Right atrium auricular region (tissue), 2 donors: ENCODE measurements around the gene ATP1A1. TPM values are rescaled to one million over a fixed set of nuclear protein-coding genes. Genes with fewer than 3 reads are reported as not detected.
A peak's percentile ranks its signal among the peaks of the same experiment; 100 is the strongest.

Source experiments
- DNase-seq: peaks from one replicate; pipeline ENCODE4 v3.0.0-alpha.2; 2019; ENCODE audit warnings: low spot score
- H3K27ac ChIP-seq, 2 donors: fragments of 200-600 bp; sonication (generic); 1 replicate in 1 of 2; 2 replicates in 1 of 2; pipeline ENCODE4 v1.5.1; 2016 to 2019
- H3K27me3 ChIP-seq, 2 donors: fragments of 200-600 bp; sonication (generic); one replicate each; pipeline versions ENCODE4 v1.5.1 to v1.6.0; 2017 to 2019
- H3K36me3 ChIP-seq: fragments of 200-600 bp; sonication (generic); one replicate; pipeline ENCODE4 v1.5.1; 2016
- H3K4me1 ChIP-seq, 2 donors: fragments of 200-600 bp; sonication (generic); one replicate each; pipeline versions ENCODE4 v1.5.1 to v1.6.0; 2017 to 2019
- H3K4me3 ChIP-seq, 2 donors: fragments of 200-600 bp; sonication (generic); 1 replicate in 1 of 2; 2 replicates in 1 of 2; pipeline ENCODE4 v1.5.1; 2017 to 2019; ENCODE audit warnings: mild to moderate bottlenecking in 1 of 2, moderate library complexity in 1 of 2
- H3K9me3 ChIP-seq, 2 donors: fragments of 200-600 bp; sonication (generic); one replicate each; pipeline ENCODE4 v1.5.1; 2019
- total RNA-seq, 2 donors: library from RNA; depleted of rRNA; stranded (reverse); fragments of >200 nt; gene quantifications; one replicate each; pipeline ENCODE4 v1.1.0, GENCODE V29; 2016
- TF ChIP-seq, protein P1 (sequence below), 2 donors: fragments of 200-600 bp; sonication (generic); IDR thresholded peaks; one replicate each; pipeline ENCODE4 v1.5.1; 2019; ENCODE audit warnings: antibody characterized with exemption in 2 of 2

The ATP1A1 gene
- total RNA-seq, 2 donors from 2014 or later = 148 to 256 TPM

DNA sequence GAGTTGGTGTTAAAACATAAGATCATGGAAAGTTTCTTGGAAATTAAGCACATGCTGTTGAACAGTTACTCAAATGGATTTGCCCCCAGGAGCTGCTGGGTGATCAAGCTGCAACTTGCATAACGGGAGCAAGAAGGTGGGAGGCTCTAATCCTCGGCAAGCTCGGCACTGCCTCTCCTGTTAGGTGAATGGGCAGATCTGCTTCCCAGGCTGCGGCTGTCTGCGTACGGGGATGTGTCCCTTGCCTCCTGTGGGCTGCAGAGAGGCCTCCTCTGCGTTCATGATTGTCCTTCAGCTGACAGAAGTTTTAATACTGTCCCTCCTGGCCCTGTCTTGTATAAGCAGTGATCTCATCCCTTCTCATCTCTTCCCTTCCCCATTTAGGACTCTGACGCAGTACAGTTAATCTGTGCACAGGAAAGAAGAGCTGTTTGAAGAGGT is 36.7 kb downstream of the ATP1A1 start:
- no peaks in the 10 kb centered on the region for H3K27me3 ChIP-seq
- H3K4me3 ChIP-seq = no peak overlapping the region
- peaks cover 34% of the 10 kb centered on the region for H3K36me3 ChIP-seq
- TF ChIP-seq, protein P1, sequence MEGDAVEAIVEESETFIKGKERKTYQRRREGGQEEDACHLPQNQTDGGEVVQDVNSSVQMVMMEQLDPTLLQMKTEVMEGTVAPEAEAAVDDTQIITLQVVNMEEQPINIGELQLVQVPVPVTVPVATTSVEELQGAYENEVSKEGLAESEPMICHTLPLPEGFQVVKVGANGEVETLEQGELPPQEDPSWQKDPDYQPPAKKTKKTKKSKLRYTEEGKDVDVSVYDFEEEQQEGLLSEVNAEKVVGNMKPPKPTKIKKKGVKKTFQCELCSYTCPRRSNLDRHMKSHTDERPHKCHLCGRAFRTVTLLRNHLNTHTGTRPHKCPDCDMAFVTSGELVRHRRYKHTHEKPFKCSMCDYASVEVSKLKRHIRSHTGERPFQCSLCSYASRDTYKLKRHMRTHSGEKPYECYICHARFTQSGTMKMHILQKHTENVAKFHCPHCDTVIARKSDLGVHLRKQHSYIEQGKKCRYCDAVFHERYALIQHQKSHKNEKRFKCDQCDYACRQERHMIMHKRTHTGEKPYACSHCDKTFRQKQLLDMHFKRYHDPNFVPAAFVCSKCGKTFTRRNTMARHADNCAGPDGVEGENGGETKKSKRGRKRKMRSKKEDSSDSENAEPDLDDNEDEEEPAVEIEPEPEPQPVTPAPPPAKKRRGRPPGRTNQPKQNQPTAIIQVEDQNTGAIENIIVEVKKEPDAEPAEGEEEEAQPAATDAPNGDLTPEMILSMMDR (IDR thresholded peaks at IDR 0.05) = no peak
- H3K27ac ChIP-seq = peak overlapping the region in 1 of 2 donors; percentile 45
- H3K9me3 ChIP-seq = no peaks in the 10 kb centered on the region
- no peak for DNase-seq
- peaks cover 0 to 11% of the 10 kb centered on the region in 2 donors for H3K4me1 ChIP-seq

DNA sequence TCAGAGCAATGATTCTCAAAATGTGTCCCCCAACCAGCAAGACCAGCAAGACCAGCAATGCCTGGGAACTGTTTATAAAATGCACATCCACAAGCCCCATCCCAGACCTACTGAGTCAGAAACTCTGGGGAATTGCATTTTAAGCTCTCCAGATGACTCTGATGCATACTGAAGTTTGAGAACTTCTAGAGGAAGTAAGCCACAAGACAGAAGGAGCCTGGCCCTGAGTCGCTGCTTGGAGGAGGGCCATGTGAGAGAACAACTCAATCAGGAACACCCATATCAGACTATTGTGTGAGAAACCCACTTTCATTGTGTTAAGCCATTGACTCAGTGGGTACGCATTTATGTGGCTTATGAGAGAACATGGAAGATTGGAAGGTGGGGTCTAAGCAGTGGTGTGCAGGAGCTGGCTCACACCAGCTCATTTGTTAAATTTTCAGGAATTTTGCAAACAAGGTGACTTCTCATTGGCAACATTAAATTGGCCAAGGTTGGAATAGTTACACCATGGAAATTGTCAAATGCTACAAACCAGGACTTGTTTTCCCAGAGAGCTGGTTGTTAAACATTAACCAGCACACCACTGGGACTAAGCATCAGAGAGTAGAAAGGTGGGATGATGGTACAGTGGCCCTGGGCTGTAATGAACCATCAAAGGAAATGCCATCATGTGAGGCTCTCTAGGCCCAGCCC is 38.9 kb downstream of the ATP1A1 start:
- TF ChIP-seq, protein P1 (IDR thresholded peaks at IDR 0.05) = no peak
- H3K4me1 ChIP-seq = peaks cover 0 to 17% of the 10 kb centered on the region in 2 donors
- DNase-seq = no peak
- no peak overlapping the region for H3K27ac ChIP-seq
- H3K4me3 ChIP-seq = no peak overlapping the region
- H3K36me3 ChIP-seq = peaks cover 12% of the 10 kb centered on the region
- no peaks in the 10 kb centered on the region for H3K9me3 ChIP-seq
- H3K27me3 ChIP-seq = no peaks in the 10 kb centered on the region

DNA sequence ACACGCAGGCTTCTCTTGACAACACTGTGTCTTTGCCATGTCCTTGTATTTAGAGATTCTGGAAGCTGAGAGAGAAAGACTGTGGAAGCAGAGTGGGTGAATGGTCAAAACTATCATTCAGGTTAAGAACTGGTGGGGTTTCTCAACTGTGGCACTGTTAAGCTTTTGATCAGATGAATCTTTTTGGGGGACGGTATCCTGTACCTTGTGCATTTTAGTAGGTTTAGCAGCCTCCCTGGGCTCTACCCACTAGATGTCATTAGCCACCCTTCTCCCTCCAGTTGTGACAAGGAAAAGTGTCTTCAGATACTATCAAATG is 39.4 kb downstream of the ATP1A1 start:
- DNase-seq = no peak
- Histone ChIP-seq H3K9me3 (no peaks in the 10 kb centered on the region), H3K4me3 (no peak overlapping the region), H3K27ac (peak overlapping the region in 1 of 2 donors; percentile 5), H3K4me1 (peaks cover 0 to 22% of the 10 kb centered on the region in 2 donors), H3K27me3 (no peaks in the 10 kb centered on the region), H3K36me3 (peaks cover 7% of the 10 kb centered on the region)
- TF ChIP-seq, protein P1 (IDR thresholded peaks at IDR 0.05) = no peak

DNA sequence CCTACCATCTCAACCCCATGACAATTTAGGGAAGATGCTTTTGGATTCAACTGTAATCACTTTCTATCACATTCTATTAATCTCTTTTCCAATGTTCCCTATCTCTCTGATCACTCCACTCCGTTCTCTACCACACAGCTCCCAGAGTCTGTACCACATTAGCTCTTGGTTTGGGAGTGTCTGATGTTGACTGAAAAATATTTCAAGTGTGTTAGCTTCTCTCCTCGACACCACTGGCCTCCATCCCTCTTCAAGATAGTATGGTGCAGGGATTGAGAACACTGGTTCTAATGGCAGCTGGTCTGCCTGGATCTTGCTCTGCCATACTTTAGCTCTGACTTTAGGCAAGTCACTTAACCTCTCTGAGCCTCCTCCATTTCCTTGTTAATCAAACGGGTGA is 39.9 kb downstream of the ATP1A1 start:
- Histone ChIP-seq H3K36me3 (peaks cover 3% of the 10 kb centered on the region), H3K4me3 (no peak overlapping the region), H3K4me1 (peaks cover 0 to 27% of the 10 kb centered on the region in 2 donors), H3K9me3 (no peaks in the 10 kb centered on the region), H3K27ac (peak overlapping the region in 1 of 2 donors; percentile 5), H3K27me3 (no peaks in the 10 kb centered on the region)
- DNase-seq = no peak
- TF ChIP-seq, protein P1 (IDR thresholded peaks at IDR 0.05) = no peak

DNA sequence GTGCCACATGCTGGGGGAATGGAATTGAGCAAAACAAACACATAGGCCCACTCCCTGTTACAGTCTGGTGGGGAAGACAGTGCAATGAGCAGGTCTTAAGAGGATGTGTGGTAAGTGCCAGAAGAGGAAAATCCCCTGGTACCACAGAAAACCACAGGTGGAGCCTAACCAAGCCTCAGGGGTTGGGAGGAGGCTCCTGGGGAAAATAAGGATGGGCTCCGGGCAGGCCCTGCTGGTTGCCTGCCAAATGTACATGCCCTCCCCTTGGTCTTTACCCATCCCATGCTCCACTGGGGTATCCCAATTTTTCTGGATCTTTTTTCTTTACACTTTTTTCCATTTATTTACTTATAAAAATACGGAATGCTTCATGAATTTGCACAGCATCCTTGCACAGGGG is 40.4 kb downstream of the ATP1A1 start:
- TF ChIP-seq, protein P1 (IDR thresholded peaks at IDR 0.05) = no peak
- no peaks in the 10 kb centered on the region for H3K27me3 ChIP-seq
- H3K4me1 ChIP-seq = peaks cover 0 to 30% of the 10 kb centered on the region in 2 donors
- no peak overlapping the region for H3K27ac ChIP-seq
- H3K9me3 ChIP-seq = no peaks in the 10 kb centered on the region
- H3K4me3 ChIP-seq = no peak overlapping the region
- no peaks in the 10 kb centered on the region for H3K36me3 ChIP-seq
- no peak for DNase-seq

DNA sequence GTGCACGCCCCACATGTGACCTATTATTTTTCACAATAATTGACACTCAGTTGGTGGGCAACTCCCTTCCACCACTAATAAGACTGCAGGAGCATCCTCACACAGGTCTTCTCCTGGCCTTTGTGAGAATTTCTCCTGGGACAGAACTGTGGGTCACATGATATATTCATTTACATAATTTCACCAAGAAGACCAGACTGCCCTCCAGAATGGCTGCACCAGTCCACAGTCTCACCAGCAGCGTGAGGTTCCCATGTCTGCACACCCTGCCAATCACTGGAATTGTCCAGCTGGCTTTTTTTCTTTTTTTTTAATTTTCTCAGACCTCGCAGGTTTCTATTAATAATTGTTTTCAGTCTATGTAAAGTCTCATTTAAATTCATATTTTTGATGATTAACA is 41.3 kb downstream of the ATP1A1 start:
- H3K36me3 ChIP-seq = no peaks in the 10 kb centered on the region
- H3K9me3 ChIP-seq = no peaks in the 10 kb centered on the region
- peaks cover 0 to 35% of the 10 kb centered on the region in 2 donors for H3K4me1 ChIP-seq
- no peak overlapping the region for H3K4me3 ChIP-seq
- H3K27me3 ChIP-seq = no peaks in the 10 kb centered on the region
- no peak overlapping the region for H3K27ac ChIP-seq
- DNase-seq = no peak
- TF ChIP-seq, protein P1 (IDR thresholded peaks at IDR 0.05) = no peak
